WTC11 (cell line): ENCODE data around the gene MXD3. TPM values are rescaled to one million over a fixed set of nuclear protein-coding genes. Genes with fewer than 3 reads are reported as not detected.

Experiments used
- ATAC-seq: fragments of 200-7000 bp; cut with Tn5 transposase; 2 replicates; pipeline ENCODE4 v1.10.0; 2021; ENCODE audit warnings: mild to moderate bottlenecking, moderate library complexity
- CTCF ChIA-PET: fragments of 300-600 bp; sonication (Branson Sonifier 250); formaldehyde crosslinking; loops from one replicate; lab custom pipeline; 2021; ENCODE audit warnings: antibody characterized with exemption; lab: Charles Lee
- POLR2A ChIA-PET: fragments of 350-600 bp; sonication (Branson Sonifier 250); formaldehyde crosslinking; loops from one replicate; lab custom pipeline; 2021; ENCODE audit warnings: antibody characterized with exemption; lab: Charles Lee
- DNase-seq: peaks from one replicate; pipeline ENCODE4 v3.0.0; 2021; ENCODE audit warnings: low spot score
- H3K27ac Mint-ChIP-seq: 2 replicates; pipeline ENCODE4 v1.8.0; 2021; ENCODE audit warnings: mixed read lengths
- H3K27me3 Mint-ChIP-seq: 2 replicates; pipeline ENCODE4 v1.8.0; 2021; ENCODE audit warnings: low read depth, mild to moderate bottlenecking, moderate library complexity, mixed read lengths
- H3K36me3 Mint-ChIP-seq: 2 replicates; pipeline ENCODE4 v1.8.0; 2021; ENCODE audit warnings: mixed read lengths
- H3K4me1 Mint-ChIP-seq: 2 replicates; pipeline ENCODE4 v1.8.0; 2022; ENCODE audit warnings: mixed read lengths
- H3K4me3 Mint-ChIP-seq: 2 replicates; pipeline ENCODE4 v1.8.0; 2021; ENCODE audit warnings: mild to moderate bottlenecking, moderate library complexity, mixed read lengths
- H3K9me3 Mint-ChIP-seq: 2 replicates; pipeline ENCODE4 v1.8.0; 2021; ENCODE audit warnings: mixed read lengths
- ATF1 ChIP-seq: sonication (generic); formaldehyde crosslinking; IDR thresholded peaks from 2 replicates; pipeline ENCODE4 v1.8.1; 2023; ENCODE audit warnings: mild to moderate bottlenecking, moderate library complexity, missing genetic modification reagents
- FOXJ3 ChIP-seq: sonication (generic); formaldehyde crosslinking; IDR thresholded peaks from 2 replicates; pipeline ENCODE4 v1.9.0; 2021; ENCODE audit warnings: missing genetic modification reagents, mild to moderate bottlenecking, borderline replicate concordance
- FOXP1 ChIP-seq: sonication (generic); formaldehyde crosslinking; IDR thresholded peaks from 2 replicates; pipeline ENCODE4 v1.8.0; 2022; ENCODE audit warnings: missing genetic modification reagents, mild to moderate bottlenecking, moderate library complexity, borderline replicate concordance
- OVOL2 ChIP-seq: fragments of 250-450 bp; sonication (Bioruptor Pico); IDR thresholded peaks from 2 replicates; pipeline ENCODE4 v1.9.0; 2021; ENCODE audit warnings: mild to moderate bottlenecking, borderline replicate concordance
- RORB ChIP-seq: fragments of 250-450 bp; sonication (Bioruptor Pico); IDR thresholded peaks from 2 replicates; pipeline ENCODE4 v1.9.0; 2021; ENCODE audit warnings: mild to moderate bottlenecking
- ZBTB43 ChIP-seq: sonication (generic); formaldehyde crosslinking; IDR thresholded peaks from 2 replicates; pipeline ENCODE4 v1.8.1; 2023; ENCODE audit warnings: mild to moderate bottlenecking, missing genetic modification reagents
- ZNF219 ChIP-seq: sonication (generic); formaldehyde crosslinking; IDR thresholded peaks from 2 replicates; pipeline ENCODE4 v1.8.0; 2023; ENCODE audit warnings: missing genetic modification reagents, mild to moderate bottlenecking, borderline replicate concordance
- total RNA-seq: library from RNA; stranded (reverse); gene quantifications from 3 replicates; pipeline ENCODE4 v1.2.3, GENCODE V29; 2021
- TF ChIP-seq, protein P1 (sequence below): sonication (generic); formaldehyde crosslinking; IDR thresholded peaks from 2 replicates; pipeline ENCODE4 v1.8.1; 2023; ENCODE audit warnings: mild to moderate bottlenecking, missing genetic modification reagents
- TF ChIP-seq, protein P2 (sequence below): sonication (generic); formaldehyde crosslinking; IDR thresholded peaks from 2 replicates; pipeline ENCODE4 v1.8.1; 2022; ENCODE audit warnings: missing genetic modification reagents, borderline replicate concordance
- TF ChIP-seq, protein P3 (sequence below): sonication (generic); formaldehyde crosslinking; conservative IDR thresholded peaks from 2 replicates; pipeline ENCODE4 v1.8.1; 2023; ENCODE audit warnings: mild to moderate bottlenecking, low read depth, missing genetic modification reagents, moderate library complexity
- TF ChIP-seq, protein P4 (sequence below): fragments of 250-450 bp; sonication (Bioruptor Pico); IDR thresholded peaks from 2 replicates; pipeline ENCODE4 v1.9.0; 2021; ENCODE audit warnings: mild to moderate bottlenecking, borderline replicate concordance
- TF ChIP-seq, protein P5 (sequence below): sonication (generic); formaldehyde crosslinking; IDR thresholded peaks from 2 replicates; pipeline ENCODE4 v1.8.1; 2022; ENCODE audit warnings: mild to moderate bottlenecking, missing genetic modification reagents, moderate library complexity, borderline replicate concordance

MXD3 gene
- total RNA-seq, 1 experiment from 2014 or later, result 25.7 TPM

- TF ChIP-seq, protein P1, sequence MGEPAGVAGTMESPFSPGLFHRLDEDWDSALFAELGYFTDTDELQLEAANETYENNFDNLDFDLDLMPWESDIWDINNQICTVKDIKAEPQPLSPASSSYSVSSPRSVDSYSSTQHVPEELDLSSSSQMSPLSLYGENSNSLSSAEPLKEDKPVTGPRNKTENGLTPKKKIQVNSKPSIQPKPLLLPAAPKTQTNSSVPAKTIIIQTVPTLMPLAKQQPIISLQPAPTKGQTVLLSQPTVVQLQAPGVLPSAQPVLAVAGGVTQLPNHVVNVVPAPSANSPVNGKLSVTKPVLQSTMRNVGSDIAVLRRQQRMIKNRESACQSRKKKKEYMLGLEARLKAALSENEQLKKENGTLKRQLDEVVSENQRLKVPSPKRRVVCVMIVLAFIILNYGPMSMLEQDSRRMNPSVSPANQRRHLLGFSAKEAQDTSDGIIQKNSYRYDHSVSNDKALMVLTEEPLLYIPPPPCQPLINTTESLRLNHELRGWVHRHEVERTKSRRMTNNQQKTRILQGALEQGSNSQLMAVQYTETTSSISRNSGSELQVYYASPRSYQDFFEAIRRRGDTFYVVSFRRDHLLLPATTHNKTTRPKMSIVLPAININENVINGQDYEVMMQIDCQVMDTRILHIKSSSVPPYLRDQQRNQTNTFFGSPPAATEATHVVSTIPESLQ (CRISPR knock-in tag), result no peak
- TF ChIP-seq ZNF219 (CRISPR knock-in tag), result no peak
Observed at GRCh38 chr5:177359451-177359851, 47.8 kb upstream of the MXD3 start (continued).

DNA sequence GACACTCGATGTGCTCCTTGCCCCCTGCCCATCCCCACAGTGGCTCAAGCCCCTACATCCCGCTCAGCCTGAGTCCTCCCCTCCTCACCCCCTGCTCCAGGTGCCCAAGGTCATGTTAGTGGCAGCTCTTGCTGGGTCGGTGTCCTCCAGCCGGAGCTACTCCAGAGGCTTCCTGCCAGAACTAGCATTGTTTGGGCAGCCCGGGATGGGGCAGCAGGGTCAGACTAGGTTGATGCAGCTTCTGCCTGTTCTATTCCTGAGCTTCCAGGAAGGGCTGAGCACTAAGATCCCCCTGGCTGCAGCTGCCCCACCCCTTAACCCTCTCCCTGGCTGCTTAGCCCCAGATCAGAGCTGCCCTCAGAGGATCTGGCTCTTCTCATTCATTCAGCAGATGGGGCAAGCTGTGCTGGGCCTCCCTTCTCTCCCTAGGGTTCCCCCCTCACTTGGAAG lies 46.7 kb upstream of the MXD3 start:
- Mint-ChIP-seq H3K27ac (no peak overlapping the region), H3K27me3 (peaks cover 38% of the 10 kb centered on the region), H3K4me3 (no peak overlapping the region), H3K4me1 (peaks cover 12% of the 10 kb centered on the region), H3K36me3 (no peaks in the 10 kb centered on the region), H3K9me3 (peaks cover 14% of the 10 kb centered on the region)
- ATAC-seq (no peak), DNase-seq (no peak)
- ChIA-PET CTCF (interaction anchor here (1.1 to 4.6 kb wide), 5 partner anchors 9 to 49 kb away, joined by 3 to 26 read pairs (median 4); no protein-coding TSS in a partner anchor), POLR2A (no interaction called here)
- TF ChIP-seq, protein P2, sequence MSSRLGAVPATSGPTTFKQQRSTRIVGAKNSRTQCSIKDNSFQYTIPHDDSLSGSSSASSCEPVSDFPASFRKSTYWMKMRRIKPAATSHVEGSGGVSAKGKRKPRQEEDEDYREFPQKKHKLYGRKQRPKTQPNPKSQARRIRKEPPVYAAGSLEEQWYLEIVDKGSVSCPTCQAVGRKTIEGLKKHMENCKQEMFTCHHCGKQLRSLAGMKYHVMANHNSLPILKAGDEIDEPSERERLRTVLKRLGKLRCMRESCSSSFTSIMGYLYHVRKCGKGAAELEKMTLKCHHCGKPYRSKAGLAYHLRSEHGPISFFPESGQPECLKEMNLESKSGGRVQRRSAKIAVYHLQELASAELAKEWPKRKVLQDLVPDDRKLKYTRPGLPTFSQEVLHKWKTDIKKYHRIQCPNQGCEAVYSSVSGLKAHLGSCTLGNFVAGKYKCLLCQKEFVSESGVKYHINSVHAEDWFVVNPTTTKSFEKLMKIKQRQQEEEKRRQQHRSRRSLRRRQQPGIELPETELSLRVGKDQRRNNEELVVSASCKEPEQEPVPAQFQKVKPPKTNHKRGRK, result no peak
- TF ChIP-seq OVOL2 (CRISPR knock-in tag), result no peak
- TF ChIP-seq, protein P3, sequence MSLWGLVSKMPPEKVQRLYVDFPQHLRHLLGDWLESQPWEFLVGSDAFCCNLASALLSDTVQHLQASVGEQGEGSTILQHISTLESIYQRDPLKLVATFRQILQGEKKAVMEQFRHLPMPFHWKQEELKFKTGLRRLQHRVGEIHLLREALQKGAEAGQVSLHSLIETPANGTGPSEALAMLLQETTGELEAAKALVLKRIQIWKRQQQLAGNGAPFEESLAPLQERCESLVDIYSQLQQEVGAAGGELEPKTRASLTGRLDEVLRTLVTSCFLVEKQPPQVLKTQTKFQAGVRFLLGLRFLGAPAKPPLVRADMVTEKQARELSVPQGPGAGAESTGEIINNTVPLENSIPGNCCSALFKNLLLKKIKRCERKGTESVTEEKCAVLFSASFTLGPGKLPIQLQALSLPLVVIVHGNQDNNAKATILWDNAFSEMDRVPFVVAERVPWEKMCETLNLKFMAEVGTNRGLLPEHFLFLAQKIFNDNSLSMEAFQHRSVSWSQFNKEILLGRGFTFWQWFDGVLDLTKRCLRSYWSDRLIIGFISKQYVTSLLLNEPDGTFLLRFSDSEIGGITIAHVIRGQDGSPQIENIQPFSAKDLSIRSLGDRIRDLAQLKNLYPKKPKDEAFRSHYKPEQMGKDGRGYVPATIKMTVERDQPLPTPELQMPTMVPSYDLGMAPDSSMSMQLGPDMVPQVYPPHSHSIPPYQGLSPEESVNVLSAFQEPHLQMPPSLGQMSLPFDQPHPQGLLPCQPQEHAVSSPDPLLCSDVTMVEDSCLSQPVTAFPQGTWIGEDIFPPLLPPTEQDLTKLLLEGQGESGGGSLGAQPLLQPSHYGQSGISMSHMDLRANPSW (CRISPR knock-in tag), result no peak
- TF ChIP-seq RORB, result no peak
- TF ChIP-seq ATF1, result no peak
- no peak for TF ChIP-seq FOXP1
- TF ChIP-seq ZBTB43 (CRISPR knock-in tag), result no peak
- TF ChIP-seq, protein P4, sequence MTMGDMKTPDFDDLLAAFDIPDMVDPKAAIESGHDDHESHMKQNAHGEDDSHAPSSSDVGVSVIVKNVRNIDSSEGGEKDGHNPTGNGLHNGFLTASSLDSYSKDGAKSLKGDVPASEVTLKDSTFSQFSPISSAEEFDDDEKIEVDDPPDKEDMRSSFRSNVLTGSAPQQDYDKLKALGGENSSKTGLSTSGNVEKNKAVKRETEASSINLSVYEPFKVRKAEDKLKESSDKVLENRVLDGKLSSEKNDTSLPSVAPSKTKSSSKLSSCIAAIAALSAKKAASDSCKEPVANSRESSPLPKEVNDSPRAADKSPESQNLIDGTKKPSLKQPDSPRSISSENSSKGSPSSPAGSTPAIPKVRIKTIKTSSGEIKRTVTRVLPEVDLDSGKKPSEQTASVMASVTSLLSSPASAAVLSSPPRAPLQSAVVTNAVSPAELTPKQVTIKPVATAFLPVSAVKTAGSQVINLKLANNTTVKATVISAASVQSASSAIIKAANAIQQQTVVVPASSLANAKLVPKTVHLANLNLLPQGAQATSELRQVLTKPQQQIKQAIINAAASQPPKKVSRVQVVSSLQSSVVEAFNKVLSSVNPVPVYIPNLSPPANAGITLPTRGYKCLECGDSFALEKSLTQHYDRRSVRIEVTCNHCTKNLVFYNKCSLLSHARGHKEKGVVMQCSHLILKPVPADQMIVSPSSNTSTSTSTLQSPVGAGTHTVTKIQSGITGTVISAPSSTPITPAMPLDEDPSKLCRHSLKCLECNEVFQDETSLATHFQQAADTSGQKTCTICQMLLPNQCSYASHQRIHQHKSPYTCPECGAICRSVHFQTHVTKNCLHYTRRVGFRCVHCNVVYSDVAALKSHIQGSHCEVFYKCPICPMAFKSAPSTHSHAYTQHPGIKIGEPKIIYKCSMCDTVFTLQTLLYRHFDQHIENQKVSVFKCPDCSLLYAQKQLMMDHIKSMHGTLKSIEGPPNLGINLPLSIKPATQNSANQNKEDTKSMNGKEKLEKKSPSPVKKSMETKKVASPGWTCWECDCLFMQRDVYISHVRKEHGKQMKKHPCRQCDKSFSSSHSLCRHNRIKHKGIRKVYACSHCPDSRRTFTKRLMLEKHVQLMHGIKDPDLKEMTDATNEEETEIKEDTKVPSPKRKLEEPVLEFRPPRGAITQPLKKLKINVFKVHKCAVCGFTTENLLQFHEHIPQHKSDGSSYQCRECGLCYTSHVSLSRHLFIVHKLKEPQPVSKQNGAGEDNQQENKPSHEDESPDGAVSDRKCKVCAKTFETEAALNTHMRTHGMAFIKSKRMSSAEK (CRISPR knock-in tag), result no peak
- TF ChIP-seq, protein P5, sequence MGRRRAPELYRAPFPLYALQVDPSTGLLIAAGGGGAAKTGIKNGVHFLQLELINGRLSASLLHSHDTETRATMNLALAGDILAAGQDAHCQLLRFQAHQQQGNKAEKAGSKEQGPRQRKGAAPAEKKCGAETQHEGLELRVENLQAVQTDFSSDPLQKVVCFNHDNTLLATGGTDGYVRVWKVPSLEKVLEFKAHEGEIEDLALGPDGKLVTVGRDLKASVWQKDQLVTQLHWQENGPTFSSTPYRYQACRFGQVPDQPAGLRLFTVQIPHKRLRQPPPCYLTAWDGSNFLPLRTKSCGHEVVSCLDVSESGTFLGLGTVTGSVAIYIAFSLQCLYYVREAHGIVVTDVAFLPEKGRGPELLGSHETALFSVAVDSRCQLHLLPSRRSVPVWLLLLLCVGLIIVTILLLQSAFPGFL (CRISPR knock-in tag), result no peak
- TF ChIP-seq FOXJ3 (CRISPR knock-in tag), result no peak
